NB4 (cell line): ENCODE results near the gene CADM1.

ENCODE experiments used
- DNase-seq: peaks from one replicate; pipeline ENCODE4 v3.0.0; 2010; ENCODE audit warnings: low read depth
- H3K4me3 ChIP-seq: one replicate; pipeline ENCODE4 v1.5.1; 2011; ENCODE audit warnings: mild to moderate bottlenecking, low read depth, low read length, moderate library complexity
- MYC ChIP-seq: IDR thresholded peaks from 2 replicates; pipeline ENCODE4 v1.6.1; 2011; ENCODE audit warnings: low read depth, low read length
- POLR2A ChIP-seq: IDR thresholded peaks from 2 replicates; pipeline ENCODE4 v1.6.1; 2011; ENCODE audit warnings: mild to moderate bottlenecking; ENCODE audit not compliant: insufficient read length; ENCODE audit errors: extremely low read depth
- TF ChIP-seq, protein P1 (sequence below): IDR thresholded peaks from 2 replicates; pipeline ENCODE4 v1.6.1; 2011; ENCODE audit warnings: low read depth, low read length
- TF ChIP-seq, protein P2 (sequence below): IDR thresholded peaks from one replicate; pipeline ENCODE4 v1.5.1; 2012; ENCODE audit warnings: low read depth, low read length

The CADM1 gene

DNA sequence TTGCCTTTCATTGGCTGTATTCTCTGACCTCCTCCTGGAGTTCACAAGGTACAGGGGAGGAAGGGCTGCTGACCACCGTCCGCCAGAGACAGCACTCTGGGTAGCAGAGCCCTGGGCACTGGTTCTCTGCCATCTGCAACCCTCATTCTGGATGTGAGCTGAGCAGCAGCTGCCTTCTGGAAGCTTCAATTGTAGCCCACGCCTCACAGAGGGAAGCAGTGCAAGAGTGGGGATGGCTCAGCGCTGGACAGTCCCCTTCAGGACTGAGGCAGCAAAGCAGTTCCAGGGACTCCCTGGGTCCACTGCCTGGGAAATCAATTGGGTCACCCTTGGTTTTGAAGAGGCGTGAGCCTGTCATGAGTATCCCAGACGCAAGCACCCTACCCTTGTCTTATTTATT is 346.2 kb downstream of the CADM1 start:
- TF ChIP-seq MYC (no peak), POLR2A (no peak)
- TF ChIP-seq, protein P1, sequence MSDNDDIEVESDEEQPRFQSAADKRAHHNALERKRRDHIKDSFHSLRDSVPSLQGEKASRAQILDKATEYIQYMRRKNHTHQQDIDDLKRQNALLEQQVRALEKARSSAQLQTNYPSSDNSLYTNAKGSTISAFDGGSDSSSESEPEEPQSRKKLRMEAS: no peak
- TF ChIP-seq, protein P2, sequence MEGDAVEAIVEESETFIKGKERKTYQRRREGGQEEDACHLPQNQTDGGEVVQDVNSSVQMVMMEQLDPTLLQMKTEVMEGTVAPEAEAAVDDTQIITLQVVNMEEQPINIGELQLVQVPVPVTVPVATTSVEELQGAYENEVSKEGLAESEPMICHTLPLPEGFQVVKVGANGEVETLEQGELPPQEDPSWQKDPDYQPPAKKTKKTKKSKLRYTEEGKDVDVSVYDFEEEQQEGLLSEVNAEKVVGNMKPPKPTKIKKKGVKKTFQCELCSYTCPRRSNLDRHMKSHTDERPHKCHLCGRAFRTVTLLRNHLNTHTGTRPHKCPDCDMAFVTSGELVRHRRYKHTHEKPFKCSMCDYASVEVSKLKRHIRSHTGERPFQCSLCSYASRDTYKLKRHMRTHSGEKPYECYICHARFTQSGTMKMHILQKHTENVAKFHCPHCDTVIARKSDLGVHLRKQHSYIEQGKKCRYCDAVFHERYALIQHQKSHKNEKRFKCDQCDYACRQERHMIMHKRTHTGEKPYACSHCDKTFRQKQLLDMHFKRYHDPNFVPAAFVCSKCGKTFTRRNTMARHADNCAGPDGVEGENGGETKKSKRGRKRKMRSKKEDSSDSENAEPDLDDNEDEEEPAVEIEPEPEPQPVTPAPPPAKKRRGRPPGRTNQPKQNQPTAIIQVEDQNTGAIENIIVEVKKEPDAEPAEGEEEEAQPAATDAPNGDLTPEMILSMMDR: no peak
- DNase-seq: no peak
- no peak overlapping the region for H3K4me3 ChIP-seq

DNA sequence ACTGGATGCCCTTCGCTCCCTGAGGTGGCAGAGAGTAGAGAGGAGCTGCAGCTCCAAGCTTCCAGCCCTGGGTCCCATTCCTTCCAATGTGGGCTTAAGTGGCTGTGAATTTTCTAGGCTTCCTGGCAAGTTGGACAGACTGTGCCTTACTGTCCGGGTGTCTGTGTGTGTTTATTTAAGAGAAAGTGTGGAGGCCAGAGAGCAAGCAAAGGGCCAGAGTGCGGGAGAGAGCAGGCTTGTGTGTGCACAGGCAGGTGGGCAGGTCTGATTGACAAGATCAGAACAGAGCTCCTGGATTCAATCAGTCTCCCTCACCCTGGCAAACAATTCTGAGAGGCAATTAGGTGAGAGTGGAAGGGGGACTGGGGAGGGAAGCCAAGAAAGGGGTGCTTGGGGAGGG is 347.0 kb downstream of the CADM1 start:
- TF ChIP-seq POLR2A: no peak
- TF ChIP-seq, protein P2: no peak
- TF ChIP-seq MYC: no peak
- TF ChIP-seq, protein P1: no peak
- DNase-seq: no peak
- H3K4me3 ChIP-seq: no peak overlapping the region

DNA sequence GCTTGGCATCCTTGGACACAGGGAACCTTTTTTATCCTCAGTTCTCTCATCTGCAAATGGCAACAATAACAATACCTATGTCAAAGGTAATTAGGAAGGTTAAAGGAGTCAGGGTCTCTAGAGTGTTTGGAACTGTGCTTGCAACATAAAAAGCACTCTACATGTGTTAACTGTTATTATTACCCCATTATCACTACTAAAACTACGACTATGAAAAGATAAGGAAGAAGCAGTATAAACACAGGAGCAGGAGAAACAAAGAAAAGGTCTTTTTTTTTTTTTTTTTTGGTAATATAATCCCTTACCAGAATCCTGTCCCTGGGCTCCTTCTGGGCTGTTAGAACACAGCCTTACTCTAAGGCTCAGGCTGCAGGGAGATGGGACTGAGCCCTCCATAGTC is 348.2 kb downstream of the CADM1 start:
- no peak for DNase-seq
- no peak overlapping the region for H3K4me3 ChIP-seq
- no peak for TF ChIP-seq POLR2A
- TF ChIP-seq, protein P1: no peak
- TF ChIP-seq MYC: no peak
- TF ChIP-seq, protein P2: no peak

DNA sequence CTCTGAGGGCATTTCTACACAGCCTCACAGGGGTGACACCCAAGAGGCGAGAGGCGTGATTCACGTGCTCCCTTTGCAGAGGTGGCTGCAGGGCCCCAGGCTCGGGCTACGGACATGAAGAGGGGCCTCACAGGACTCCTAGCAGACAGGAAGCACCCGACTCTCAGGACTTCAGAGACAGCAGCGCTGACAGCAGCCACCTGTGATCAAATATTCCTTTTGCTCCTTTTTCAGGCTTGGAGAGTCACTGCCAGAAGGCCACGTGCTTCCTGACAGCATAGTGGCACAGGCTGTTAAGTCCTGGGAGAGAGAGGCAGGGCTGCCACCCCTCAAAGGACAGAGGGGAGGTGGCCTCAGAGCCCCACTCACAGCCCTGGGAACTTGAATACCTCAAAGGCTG is 348.9 kb downstream of the CADM1 start:
- TF ChIP-seq POLR2A: no peak
- no peak for TF ChIP-seq MYC
- TF ChIP-seq, protein P2: no peak
- TF ChIP-seq, protein P1: no peak
- no peak overlapping the region for H3K4me3 ChIP-seq
- DNase-seq: no peak

DNA sequence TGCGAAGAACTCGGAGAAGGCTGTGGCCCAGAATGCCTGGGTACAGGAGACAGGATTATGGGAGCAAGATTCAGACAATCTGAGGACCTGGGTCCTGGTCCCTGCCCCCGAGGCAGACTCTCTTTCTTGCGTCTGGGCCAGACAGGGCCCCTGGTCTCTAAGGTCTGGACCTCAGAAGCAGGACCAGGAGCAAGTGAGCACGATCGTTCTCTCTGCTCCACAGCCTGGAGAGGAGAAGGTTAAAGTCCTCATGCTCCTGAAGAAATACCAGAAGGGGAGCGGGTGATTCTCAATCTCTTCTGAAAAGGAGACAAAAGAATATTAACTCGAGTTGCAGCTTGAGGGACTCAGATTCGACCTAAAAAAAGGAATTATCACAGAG is 349.9 kb downstream of the CADM1 start:
- no peak overlapping the region for H3K4me3 ChIP-seq
- TF ChIP-seq MYC: no peak
- TF ChIP-seq, protein P1: no peak
- TF ChIP-seq POLR2A: no peak
- TF ChIP-seq, protein P2: no peak
- DNase-seq: no peak
